ENCODE results near the gene UMODL1. TPM values are rescaled to one million over a fixed set of nuclear protein-coding genes. Genes with fewer than 3 reads are reported as not detected.
A peak's percentile ranks its signal among the peaks of the same experiment; 100 is the strongest.

The UMODL1 gene
- total and polyA plus RNA-seq, 4 experiments from 2014 or later: 0.08 to 1.1 (median 0.58) TPM; not detected in 1

- Histone ChIP-seq H3K27ac (ENCODE audit: low read depth, low read length) (no peak overlapping the region), H3K9me3 (ENCODE audit: control insufficient read depth in 1 of 2, low read length in 2 of 2) (no peaks in the 10 kb centered on the region), H3K4me3 (ENCODE audit: low read length in 2 of 2) (no peak overlapping the region), H3K4me1 (ENCODE audit: insufficient read depth, low read length) (no peaks in the 10 kb centered on the region), H3K36me3 (ENCODE audit: insufficient read depth, low read length) (no peaks in the 10 kb centered on the region), H3K27me3 (ENCODE audit: insufficient read depth, low read length) (no peaks in the 10 kb centered on the region)
- H3K4me1 Mint-ChIP-seq: no peaks in the 10 kb centered on the region
- intact Hi-C loops (cut with micrococcal nuclease): no loop called here
- DNase-seq: no peak
- CTCF ChIA-PET (ENCODE audit: partially characterized antibody): no interaction called here
- H3K27ac Mint-ChIP-seq: no peak overlapping the region
- peaks cover 3% of the 10 kb centered on the region in 2 donors for H3K27me3 Mint-ChIP-seq
- no peaks in the 10 kb centered on the region for H3K36me3 Mint-ChIP-seq
- H3K4me3 Mint-ChIP-seq: no peak overlapping the region
- POLR2A ChIA-PET (ENCODE audit: partially characterized antibody): no interaction called here
- no peaks in the 10 kb centered on the region for H3K9me3 Mint-ChIP-seq
These were observed 62.0 kb downstream of the UMODL1 start for GRCh38 chr21:42133131-42133530.

GRCh38 chr21:42135386-42136052 is 64.4 kb downstream of the UMODL1 start:
- no peak overlapping the region for H3K27ac Mint-ChIP-seq

DNA sequence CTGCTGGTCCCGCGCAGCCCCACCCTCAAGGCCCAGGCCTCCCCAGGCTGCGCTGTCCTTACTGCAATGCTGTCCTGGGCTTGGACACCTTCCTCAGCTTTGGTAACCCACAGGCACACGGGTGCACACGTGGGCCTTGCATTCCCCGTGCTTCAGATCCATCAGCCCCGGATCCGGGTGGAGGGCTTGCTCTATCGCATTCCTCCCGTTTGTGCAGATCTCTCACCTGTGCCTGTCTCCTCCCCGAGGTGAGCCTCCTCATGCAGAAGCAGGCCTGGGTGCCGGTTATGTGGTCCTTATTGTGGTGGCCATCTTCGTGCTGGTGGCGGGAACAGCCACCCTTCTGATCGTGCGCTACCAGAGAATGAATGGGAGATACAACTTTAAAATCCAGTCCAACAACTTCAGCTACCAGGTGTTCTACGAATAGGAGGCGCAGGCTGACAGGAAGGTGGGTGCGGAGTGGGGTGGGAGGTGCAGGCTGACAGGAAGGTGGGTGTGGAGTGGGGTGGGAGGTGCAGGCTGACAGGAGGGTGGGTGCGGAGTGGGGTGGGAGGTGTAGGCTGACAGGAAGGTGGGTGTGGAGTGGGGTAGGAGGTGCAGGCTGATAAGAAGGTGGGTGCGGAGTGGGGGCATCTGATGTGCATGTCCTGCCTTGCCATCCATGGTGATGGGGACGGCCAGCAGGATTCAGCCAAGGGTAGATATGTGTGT is 66.2 kb downstream of the UMODL1 start:
- Mint-ChIP-seq H3K4me3 (no peak overlapping the region), H3K9me3 (no peaks in the 10 kb centered on the region), H3K4me1 (no peaks in the 10 kb centered on the region), H3K36me3 (no peaks in the 10 kb centered on the region), H3K27ac (no peak overlapping the region), H3K27me3 (peaks cover under 1 to 11% of the 10 kb centered on the region in 2 donors)
- no peaks in the 10 kb centered on the region for H3K27me3 ChIP-seq (ENCODE audit: insufficient read depth, low read length)
- H3K4me1 ChIP-seq (ENCODE audit: insufficient read depth, low read length): no peaks in the 10 kb centered on the region
- DNase-seq: no peak
- no peak overlapping the region for H3K4me3 ChIP-seq (ENCODE audit: low read length in 2 of 2)
- intact Hi-C loops (cut with micrococcal nuclease): no loop called here
- CTCF ChIA-PET (ENCODE audit: partially characterized antibody): no interaction called here
- POLR2A ChIA-PET (ENCODE audit: partially characterized antibody): no interaction called here
- H3K36me3 ChIP-seq (ENCODE audit: insufficient read depth, low read length): no peaks in the 10 kb centered on the region
- H3K27ac ChIP-seq (ENCODE audit: low read depth, low read length): no peak overlapping the region
- no peaks in the 10 kb centered on the region for H3K9me3 ChIP-seq (ENCODE audit: control insufficient read depth in 1 of 2, low read length in 2 of 2)

More at GRCh38 chr21:42135386-42136052, 64.4 kb downstream of the UMODL1 start:
- Mint-ChIP-seq H3K36me3 (no peaks in the 10 kb centered on the region), H3K9me3 (no peaks in the 10 kb centered on the region), H3K27me3 (peaks cover 0 to 10% of the 10 kb centered on the region in 2 donors), H3K4me1 (no peaks in the 10 kb centered on the region), H3K4me3 (no peak overlapping the region)
- POLR2A ChIA-PET (ENCODE audit: partially characterized antibody): no interaction called here
- no peaks in the 10 kb centered on the region for H3K36me3 ChIP-seq (ENCODE audit: insufficient read depth, low read length)
- no peak overlapping the region for H3K27ac ChIP-seq (ENCODE audit: low read depth, low read length)
- H3K4me3 ChIP-seq (ENCODE audit: low read length in 2 of 2): no peak overlapping the region
- intact Hi-C loops (cut with micrococcal nuclease): no loop called here
- no peaks in the 10 kb centered on the region for H3K27me3 ChIP-seq (ENCODE audit: insufficient read depth, low read length)
- no peaks in the 10 kb centered on the region for H3K4me1 ChIP-seq (ENCODE audit: insufficient read depth, low read length)
- CTCF ChIA-PET (ENCODE audit: partially characterized antibody): interaction anchor here (1.2 kb wide), 1 partner anchor 18 kb away, joined by 4 read pairs; no protein-coding TSS in a partner anchor
- no peak for DNase-seq
- no peaks in the 10 kb centered on the region for H3K9me3 ChIP-seq (ENCODE audit: control insufficient read depth in 1 of 2, low read length in 2 of 2)

- intact Hi-C loops (cut with micrococcal nuclease): no loop called here
- H3K4me1 ChIP-seq (ENCODE audit: insufficient read depth, low read length): no peaks in the 10 kb centered on the region
- no peaks in the 10 kb centered on the region for H3K27me3 ChIP-seq (ENCODE audit: insufficient read depth, low read length)
- Mint-ChIP-seq H3K4me1 (peaks cover 0 to 2% (median under 1%) of the 10 kb centered on the region in 4 donors), H3K27me3 (peaks cover 7 to 15% of the 10 kb centered on the region in 2 donors), H3K36me3 (no peaks in the 10 kb centered on the region), H3K27ac (peak overlapping the region in 1 of 7 donors; percentile 29), H3K9me3 (no peaks in the 10 kb centered on the region), H3K4me3 (no peak overlapping the region)
- CTCF ChIA-PET (ENCODE audit: partially characterized antibody): interaction anchor here (9.9 kb wide), 1 partner anchor 121 kb away, joined by 217 read pairs; no protein-coding TSS in a partner anchor
- POLR2A ChIA-PET (ENCODE audit: partially characterized antibody): no interaction called here
- no peak overlapping the region for H3K4me3 ChIP-seq (ENCODE audit: low read length in 2 of 2)
- H3K36me3 ChIP-seq (ENCODE audit: insufficient read depth, low read length): no peaks in the 10 kb centered on the region
- no peak for DNase-seq
- no peaks in the 10 kb centered on the region for H3K9me3 ChIP-seq (ENCODE audit: control insufficient read depth in 1 of 2, low read length in 2 of 2)
- no peak overlapping the region for H3K27ac ChIP-seq (ENCODE audit: low read depth, low read length)
These were observed 69.2 kb downstream of the UMODL1 start for GRCh38 chr21:42140196-42140934.

DNA sequence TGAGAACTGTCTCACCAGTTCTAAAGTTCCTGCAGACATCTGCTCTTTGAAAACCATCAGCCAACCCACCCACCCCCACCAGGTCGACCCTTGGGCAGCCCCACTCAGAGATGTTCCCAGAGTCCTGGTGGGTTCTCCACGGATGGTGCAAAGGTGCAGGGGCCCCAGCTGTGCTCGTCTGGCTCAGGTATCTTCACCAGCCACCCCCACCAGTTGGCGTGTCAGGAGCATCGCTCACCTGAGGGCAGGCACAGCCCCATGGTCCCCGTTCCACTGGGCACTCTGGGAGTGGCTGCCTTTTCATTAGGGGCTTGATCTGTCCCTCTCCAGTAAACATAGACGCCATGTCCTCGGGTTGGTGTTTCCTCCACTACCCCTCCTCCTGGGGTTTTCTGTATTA is 70.5 kb downstream of the UMODL1 start:
- Mint-ChIP-seq H3K36me3 (no peaks in the 10 kb centered on the region), H3K9me3 (no peaks in the 10 kb centered on the region), H3K4me1 (peaks cover 4 to 7% (median 5%) of the 10 kb centered on the region in 4 donors), H3K4me3 (no peak overlapping the region), H3K27ac (no peak overlapping the region), H3K27me3 (peaks cover 7 to 12% of the 10 kb centered on the region in 2 donors)
- POLR2A ChIA-PET (ENCODE audit: partially characterized antibody): no interaction called here
- H3K9me3 ChIP-seq (ENCODE audit: control insufficient read depth in 1 of 2, low read length in 2 of 2): no peaks in the 10 kb centered on the region
- H3K27me3 ChIP-seq (ENCODE audit: insufficient read depth, low read length): no peaks in the 10 kb centered on the region
- no peaks in the 10 kb centered on the region for H3K36me3 ChIP-seq (ENCODE audit: insufficient read depth, low read length)
- no peak for DNase-seq
- CTCF ChIA-PET (ENCODE audit: partially characterized antibody): interaction anchor here (9.9 kb wide), 1 partner anchor 120 kb away, joined by 217 read pairs; no protein-coding TSS in a partner anchor
- H3K4me3 ChIP-seq (ENCODE audit: low read length in 2 of 2): no peak overlapping the region
- intact Hi-C loops (cut with micrococcal nuclease): no loop called here
- H3K27ac ChIP-seq (ENCODE audit: low read depth, low read length): no peak overlapping the region
- H3K4me1 ChIP-seq (ENCODE audit: insufficient read depth, low read length): peaks cover 4% of the 10 kb centered on the region

- peaks cover 7 to 12% of the 10 kb centered on the region in 2 donors for H3K27me3 Mint-ChIP-seq
- H3K27ac Mint-ChIP-seq: no peak overlapping the region
- H3K9me3 ChIP-seq (ENCODE audit: control insufficient read depth in 1 of 2, low read length in 2 of 2): no peaks in the 10 kb centered on the region
- no peak overlapping the region for H3K4me3 Mint-ChIP-seq
- DNase-seq: no peak
- H3K27ac ChIP-seq (ENCODE audit: low read depth, low read length): no peak overlapping the region
- H3K36me3 Mint-ChIP-seq: no peaks in the 10 kb centered on the region
- peaks cover 4% of the 10 kb centered on the region for H3K4me1 ChIP-seq (ENCODE audit: insufficient read depth, low read length)
- H3K36me3 ChIP-seq (ENCODE audit: insufficient read depth, low read length): no peaks in the 10 kb centered on the region
- ChIA-PET CTCF (ENCODE audit: partially characterized antibody) (interaction anchor here (1.6 to 9.9 kb wide), 2 partner anchors 10 to 119 kb away, joined by 3 to 217 read pairs; no protein-coding TSS in a partner anchor), POLR2A (ENCODE audit: partially characterized antibody) (no interaction called here)
- no peaks in the 10 kb centered on the region for H3K27me3 ChIP-seq (ENCODE audit: insufficient read depth, low read length)
- no peak overlapping the region for H3K4me3 ChIP-seq (ENCODE audit: low read length in 2 of 2)
- intact Hi-C loops (cut with micrococcal nuclease): no loop called here
- no peaks in the 10 kb centered on the region for H3K9me3 Mint-ChIP-seq
- H3K4me1 Mint-ChIP-seq: peaks cover 4 to 7% (median 5%) of the 10 kb centered on the region in 4 donors
These were observed 71.0 kb downstream of the UMODL1 start for GRCh38 chr21:42142141-42142540.

DNA sequence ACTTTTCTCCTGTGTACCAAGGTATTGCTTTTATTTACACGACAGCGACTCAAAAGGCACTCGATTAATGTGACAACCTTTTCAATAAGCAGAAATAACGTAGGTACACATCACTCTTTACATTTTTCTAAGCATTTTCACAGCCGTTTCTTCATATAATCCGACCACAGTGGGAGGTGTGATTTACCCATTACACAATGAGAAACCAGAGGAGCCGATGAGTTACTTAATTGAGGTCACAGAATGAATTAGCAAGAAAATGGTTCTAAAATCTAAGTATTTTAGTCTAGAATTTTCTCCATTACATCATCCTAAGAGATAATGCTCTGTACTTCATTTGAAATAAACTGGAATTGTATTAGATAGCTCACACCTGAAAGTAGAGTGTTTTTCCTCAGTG is 71.5 kb downstream of the UMODL1 start:
- Histone ChIP-seq H3K27me3 (ENCODE audit: insufficient read depth, low read length) (no peaks in the 10 kb centered on the region), H3K9me3 (ENCODE audit: control insufficient read depth in 1 of 2, low read length in 2 of 2) (no peaks in the 10 kb centered on the region), H3K36me3 (ENCODE audit: insufficient read depth, low read length) (no peaks in the 10 kb centered on the region), H3K4me3 (ENCODE audit: low read length in 2 of 2) (no peak overlapping the region), H3K4me1 (ENCODE audit: insufficient read depth, low read length) (peaks cover 4% of the 10 kb centered on the region), H3K27ac (ENCODE audit: low read depth, low read length) (no peak overlapping the region)
- H3K4me1 Mint-ChIP-seq: peaks cover 4 to 7% (median 5%) of the 10 kb centered on the region in 4 donors
- ChIA-PET CTCF (ENCODE audit: partially characterized antibody) (interaction anchor here (1.6 to 9.9 kb wide), 2 partner anchors 9 to 119 kb away, joined by 3 to 217 read pairs; no protein-coding TSS in a partner anchor), POLR2A (ENCODE audit: partially characterized antibody) (no interaction called here)
- H3K36me3 Mint-ChIP-seq: no peaks in the 10 kb centered on the region
- H3K9me3 Mint-ChIP-seq: no peaks in the 10 kb centered on the region
- no peak overlapping the region for H3K4me3 Mint-ChIP-seq
- intact Hi-C loops (cut with micrococcal nuclease): no loop called here
- peaks cover 7 to 12% of the 10 kb centered on the region in 2 donors for H3K27me3 Mint-ChIP-seq
- no peak for DNase-seq
- peak overlapping the region in 1 of 7 donors; percentile 53 for H3K27ac Mint-ChIP-seq

Measured in CD4-positive, alpha-beta memory T cell (primary cell).